CD4-positive, alpha-beta T cell treated with Interferon gamma for 1 hour (primary cell): ENCODE measurements around the gene APIP.
"Not testable (repeated sequence)": the region's sequence is repeated elsewhere in the genome, so short reads cannot be mapped to it uniquely, and the experiment has no call there.

Experiments used
- DNase-seq: peaks from one replicate; pipeline ENCODE4 v3.0.0-alpha.2; 2020

APIP gene

DNA sequence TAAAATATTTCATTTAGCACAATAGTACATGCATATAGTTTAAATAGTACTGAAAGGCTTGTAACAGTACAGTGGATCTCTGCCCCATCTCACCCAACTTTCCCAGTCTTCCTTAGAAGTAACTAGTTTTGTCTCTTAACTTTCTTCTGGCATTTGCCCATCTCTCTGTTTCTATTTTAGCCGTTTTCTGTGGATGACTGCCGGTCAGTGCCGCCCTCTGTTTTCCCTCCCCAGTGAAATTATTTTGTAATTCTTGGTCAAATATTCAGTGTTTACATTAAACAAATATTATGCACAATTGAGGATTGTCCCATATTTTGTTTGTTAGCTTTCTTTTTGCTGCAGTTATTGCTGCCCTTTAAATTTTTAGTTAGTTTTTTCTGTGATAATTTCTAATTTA, 8.5 kb upstream of the APIP start:
- DNase-seq: no peak

- no peak for DNase-seq
These were observed 5.0 kb upstream of the APIP start for GRCh38 chr11:34921156-34921555.

DNA sequence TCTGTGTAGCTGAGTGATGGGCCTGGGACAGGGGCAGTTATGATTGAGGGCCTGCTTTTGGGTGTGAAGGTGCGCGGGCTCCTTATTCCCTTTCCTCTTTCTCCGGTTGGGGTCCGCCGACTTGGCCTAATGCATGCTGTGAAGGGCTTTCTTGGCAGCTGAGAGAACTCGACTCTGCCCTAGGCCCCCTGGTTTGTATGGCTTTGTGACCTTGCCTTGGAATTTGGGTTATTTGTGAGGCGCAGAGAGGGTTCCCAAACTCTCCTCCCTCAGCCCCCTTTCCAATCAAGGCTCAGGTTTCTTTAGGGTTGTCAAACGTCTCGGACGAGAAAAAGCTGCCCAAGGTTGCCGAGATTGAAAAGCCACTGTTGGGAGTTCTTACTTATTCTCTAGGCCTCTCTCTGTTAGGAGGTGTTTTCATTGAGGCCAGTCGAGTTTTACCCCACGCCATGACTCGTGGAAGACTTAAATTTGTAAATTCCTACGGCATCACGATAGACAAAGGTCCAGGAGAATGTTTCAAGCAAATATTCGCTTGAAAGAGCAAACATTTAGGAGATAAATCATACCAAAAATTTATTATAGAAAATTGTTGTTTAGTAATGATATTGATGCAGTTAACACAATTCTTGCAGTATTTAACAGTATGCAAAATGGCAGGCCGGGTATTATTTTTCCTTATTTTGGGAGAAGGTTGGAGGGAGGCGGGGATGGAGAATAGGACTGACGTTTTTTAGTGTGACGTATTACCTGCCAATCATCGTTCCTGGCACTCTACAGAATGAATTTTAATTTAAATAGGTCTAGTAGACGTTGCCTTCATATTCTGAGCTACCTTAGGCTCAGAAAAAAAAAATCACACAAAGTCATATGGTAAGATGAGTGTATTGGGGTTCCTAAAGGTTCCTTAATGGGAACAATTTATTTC, 928 bp upstream of the APIP start:
- DNase-seq: no peak

DNA sequence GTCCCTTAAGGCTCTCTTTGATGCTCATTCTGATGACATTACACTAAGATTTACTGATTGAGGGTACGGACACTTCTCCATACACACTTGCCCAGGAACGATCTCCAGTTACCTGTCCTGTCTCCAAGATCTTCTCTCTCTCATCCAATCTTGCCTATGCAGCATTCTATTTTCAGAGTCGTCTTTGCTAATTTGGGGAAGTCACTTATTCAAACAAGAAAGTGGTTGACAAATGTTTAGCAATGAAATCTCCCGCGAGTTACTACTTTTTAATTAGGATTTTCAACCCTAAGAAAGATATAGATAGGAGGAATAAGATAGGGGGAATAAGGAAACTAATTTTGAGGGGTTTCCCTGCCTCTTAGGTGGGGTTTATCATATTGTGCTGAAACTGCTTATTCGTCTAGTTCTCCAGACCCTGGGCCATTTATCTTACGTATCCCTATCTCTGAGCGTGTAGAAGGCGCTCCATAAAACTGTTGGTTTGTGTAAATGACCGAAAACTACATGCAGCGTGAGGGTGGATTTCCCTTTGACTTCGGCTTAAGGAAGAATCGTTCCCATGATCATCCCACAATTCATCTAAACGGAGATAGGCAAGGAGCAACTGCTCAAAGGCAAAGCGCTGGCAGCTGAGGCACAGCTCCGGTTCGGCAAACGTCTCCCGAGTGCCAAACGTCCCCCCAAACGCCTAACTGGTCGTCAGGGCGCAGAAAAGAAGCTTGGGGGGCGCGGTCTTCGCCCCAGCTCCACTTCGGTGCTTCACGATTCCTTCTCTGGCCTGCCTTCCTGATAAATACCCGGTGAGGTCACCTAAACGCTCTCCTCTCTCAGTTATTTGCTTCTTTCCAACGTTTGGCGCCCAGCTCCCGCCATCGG, 804 bp downstream of the APIP start:
- DNase-seq: no peak

GRCh38 chr11:34913556-34913955, 2.6 kb downstream of the APIP start:
- not testable (repeated sequence) for DNase-seq

- no peak for DNase-seq
These were observed 4.5 kb downstream of the APIP start for GRCh38 chr11:34911676-34912075.

DNA sequence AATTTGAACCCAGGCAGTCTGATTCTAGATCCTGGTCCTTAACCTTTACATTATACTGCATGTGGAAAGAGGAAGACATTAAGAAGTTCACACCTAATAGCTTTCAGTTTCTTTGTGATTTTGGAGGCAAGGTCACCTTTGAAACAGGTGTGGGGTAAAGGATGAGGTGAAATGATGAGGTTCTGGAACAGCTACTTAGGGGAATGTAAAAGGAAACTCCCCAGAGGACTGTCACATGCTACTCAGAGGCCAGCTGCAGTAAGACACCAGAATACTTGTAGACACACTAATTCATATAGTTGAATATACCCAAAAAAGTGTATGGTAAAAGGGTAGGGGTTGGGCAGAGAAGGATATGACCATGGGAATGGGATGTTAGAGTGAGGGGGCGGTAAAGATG, 5.4 kb downstream of the APIP start:
- no peak for DNase-seq

DNA sequence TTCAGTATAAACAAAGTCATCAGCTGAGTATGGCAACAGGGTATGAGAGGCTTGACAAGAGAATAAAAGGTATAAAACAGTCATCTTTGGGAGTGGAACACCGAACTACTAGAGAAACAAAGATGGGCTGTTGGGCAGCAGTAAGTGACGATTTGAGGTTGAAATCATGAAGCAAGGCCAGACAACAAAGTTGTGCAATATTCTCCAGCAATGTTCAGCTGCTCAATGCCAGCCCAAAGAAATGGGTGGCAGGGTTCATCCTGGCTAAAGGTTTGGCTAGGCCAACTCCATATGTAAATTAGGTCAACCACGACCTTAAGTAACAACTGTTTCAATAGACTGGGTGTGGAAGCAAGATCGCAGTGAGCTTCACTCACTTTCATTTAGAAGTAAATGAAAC, 6.2 kb downstream of the APIP start:
- DNase-seq: no peak

- no peak for DNase-seq
These were observed 6.8 kb downstream of the APIP start for GRCh38 chr11:34909415-34909814.

- no peak for DNase-seq
These were observed 8.1 kb downstream of the APIP start for GRCh38 chr11:34907934-34908593.

- DNase-seq: no peak
These were observed 10.5 kb downstream of the APIP start for GRCh38 chr11:34905666-34906065.

DNA sequence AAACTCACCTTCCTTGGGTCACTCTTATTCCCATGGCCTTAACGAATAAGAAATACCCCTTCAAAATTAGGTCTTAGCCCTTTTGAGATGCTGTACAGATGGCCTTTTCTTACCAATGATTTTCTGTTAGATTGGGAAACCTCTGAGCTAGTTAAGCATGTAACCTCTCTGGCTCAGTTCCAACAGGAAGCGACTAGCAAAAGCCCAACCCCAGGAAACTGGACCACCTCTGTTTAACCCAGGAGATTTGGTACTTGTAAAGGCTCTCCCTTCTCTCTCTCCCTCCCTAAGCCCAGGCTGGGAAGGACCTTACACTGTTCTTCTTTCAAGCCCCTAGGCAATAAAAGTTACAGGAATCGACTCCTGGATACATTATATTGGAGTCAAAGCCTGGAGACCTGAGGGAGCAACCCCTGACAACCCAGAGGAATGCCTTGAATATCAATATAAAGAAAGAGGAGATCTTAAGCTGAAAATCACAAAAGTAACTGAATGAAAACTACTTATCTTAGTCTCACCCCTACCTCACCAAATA, 11.7 kb downstream of the APIP start:
- no peak for DNase-seq

GRCh38 chr11:34899633-34900016, 16.6 kb downstream of the APIP start:
- no peak for DNase-seq

- no peak for DNase-seq
These were observed 17.7 kb downstream of the APIP start for GRCh38 chr11:34898474-34898873.

- no peak for DNase-seq
These were observed 18.9 kb downstream of the APIP start for GRCh38 chr11:34897171-34897870.

DNA sequence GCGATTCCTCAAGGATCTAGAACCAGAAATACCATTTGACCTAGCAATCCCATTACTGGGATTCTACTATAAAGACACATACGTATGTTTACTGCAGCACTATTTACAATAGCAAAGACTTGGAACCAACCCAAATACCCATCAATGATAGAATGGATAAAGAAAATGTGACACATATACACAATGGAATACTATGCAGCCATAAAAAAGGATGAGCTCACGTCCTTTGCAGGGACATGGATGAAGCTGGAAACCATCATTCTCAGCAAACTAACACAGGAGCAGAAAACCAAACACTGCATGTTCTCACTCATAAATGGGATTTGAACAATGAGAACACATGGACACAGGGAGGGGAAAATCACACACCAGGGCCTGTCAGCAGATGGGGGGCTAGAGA, 20.0 kb downstream of the APIP start:
- DNase-seq: not testable (repeated sequence)

- no peak for DNase-seq
These were observed 22.8 kb downstream of the APIP start for GRCh38 chr11:34893416-34893815.

DNA sequence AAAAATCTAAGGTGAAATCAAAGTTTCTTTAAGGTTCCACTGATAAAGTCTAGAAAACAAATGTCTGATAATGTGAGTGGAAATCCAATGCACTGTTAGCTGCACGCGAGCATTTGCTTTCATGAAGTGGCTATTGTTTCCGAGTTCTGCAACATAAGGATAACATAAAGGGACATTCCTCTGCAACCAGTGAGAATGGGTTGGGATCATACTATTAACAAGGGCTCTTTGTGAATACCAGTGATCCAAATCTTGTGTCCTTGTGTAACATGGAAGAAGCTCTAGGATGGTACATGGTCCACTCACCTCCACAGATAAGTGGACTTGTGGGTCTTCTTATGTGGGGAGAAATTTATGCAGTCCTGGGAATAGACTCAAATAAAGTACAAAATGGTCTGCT, 24.6 kb downstream of the APIP start:
- DNase-seq: no peak

- no peak for DNase-seq
These were observed 25.4 kb downstream of the APIP start for GRCh38 chr11:34890812-34891211.

DNA sequence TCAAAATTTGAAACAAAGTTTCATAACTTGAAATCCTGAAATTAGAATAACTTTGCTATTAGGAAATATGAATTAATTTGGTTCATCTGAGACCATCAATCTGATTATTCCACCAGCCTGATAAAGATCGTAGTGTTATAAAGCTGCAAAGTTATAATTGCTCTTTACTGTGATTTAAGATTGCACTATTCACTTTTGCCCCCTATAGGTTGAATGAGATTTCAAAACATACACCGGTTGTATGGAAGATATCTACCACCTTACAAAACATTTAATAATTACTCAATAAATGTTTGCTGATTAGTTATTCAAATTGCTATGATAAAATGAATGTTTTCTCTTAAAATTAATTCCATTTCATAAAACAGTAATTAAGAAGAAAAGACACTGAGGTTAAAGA, 26.1 kb downstream of the APIP start:
- no peak for DNase-seq

GRCh38 chr11:34887260-34887659, 28.9 kb downstream of the APIP start:
- DNase-seq: no peak

DNA sequence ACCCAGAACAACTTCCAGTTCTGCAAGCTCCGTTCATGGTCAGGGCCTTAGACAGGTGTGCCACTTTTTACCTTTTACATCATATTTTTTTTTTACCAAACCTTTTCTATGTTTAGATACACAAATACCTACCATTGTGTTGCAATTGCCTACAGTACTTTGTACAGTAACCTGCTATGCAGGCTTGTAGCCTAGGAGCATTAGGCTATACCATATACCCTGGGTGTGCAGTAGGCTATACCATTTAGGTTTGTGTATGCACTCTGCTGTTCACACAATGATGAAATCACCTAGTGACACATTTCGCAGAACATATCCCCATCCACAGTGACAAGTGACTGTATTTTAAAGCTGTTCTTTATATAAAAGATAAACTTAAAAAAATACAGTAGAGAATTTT, 29.6 kb downstream of the APIP start:
- DNase-seq: no peak

DNA sequence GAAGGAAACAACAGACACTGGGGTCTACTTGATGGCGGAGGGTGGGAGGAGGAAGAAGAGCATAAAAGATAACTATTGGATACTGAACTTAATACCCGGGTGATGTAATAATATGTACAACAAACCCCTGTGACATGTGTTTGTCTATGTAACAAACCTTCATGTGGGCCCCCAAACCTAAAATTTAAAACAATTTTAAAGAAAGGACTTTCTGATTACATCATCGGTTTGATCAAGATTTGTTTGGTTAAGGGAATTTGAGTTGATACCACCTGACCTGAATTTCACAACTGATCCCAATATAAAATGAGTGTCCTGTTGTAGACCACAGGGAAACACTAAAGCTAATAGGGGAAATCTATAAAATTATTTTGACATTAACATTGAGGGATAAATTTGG, 34.3 kb downstream of the APIP start:
- DNase-seq: no peak
